K562 (cell line): ENCODE data around the gene MIEF1. TPM values are rescaled to one million over a fixed set of nuclear protein-coding genes. Genes with fewer than 3 reads are reported as not detected.
A peak's percentile ranks its signal among the peaks of the same experiment; 100 is the strongest.

Experiments used
- ETS2 ChIP-seq: IDR thresholded peaks from 2 replicates; pipeline ENCODE4 v1.6.1; 2016; ENCODE audit warnings: borderline replicate concordance, missing genetic modification characterization, mild to moderate bottlenecking, moderate library complexity, missing compliant biosample characterization; ENCODE audit not compliant: poor library complexity, severe bottlenecking
- HOXB6 ChIP-seq: fragments of 250-450 bp; sonication (Bioruptor Pico); IDR thresholded peaks from 2 replicates; pipeline ENCODE4 v1.5.1; 2022; ENCODE audit warnings: mild to moderate bottlenecking, borderline replicate concordance
- MAFK ChIP-seq: IDR thresholded peaks from 2 replicates; pipeline ENCODE4 v1.6.1; 2011; ENCODE audit warnings: low read length, improper control_type of control experiment
- SAP30 ChIP-seq: fragments of 200-600 bp; sonication (generic); IDR thresholded peaks from 2 replicates; pipeline ENCODE4 v1.6.1; 2012; ENCODE audit warnings: borderline replicate concordance, low read depth, mild to moderate bottlenecking, moderate library complexity, low read length, control low read depth, inconsistent platforms; ENCODE audit not compliant: insufficient read depth, poor library complexity, severe bottlenecking
- SOX6 ChIP-seq: fragments of 450-650 bp; IDR thresholded peaks from 2 replicates; pipeline ENCODE4 v1.6.1; 2014; ENCODE audit warnings: mild to moderate bottlenecking
- ZNF140 ChIP-seq: fragments of 250-450 bp; sonication (Bioruptor Pico); IDR thresholded peaks from 2 replicates; pipeline ENCODE4 v1.8.0; 2021; ENCODE audit warnings: moderate library complexity, mild to moderate bottlenecking, inconsistent platforms
- ZNF75A ChIP-seq: fragments of 450-650 bp; formaldehyde crosslinking; IDR thresholded peaks from 2 replicates; pipeline ENCODE4 v1.4.0; 2020; ENCODE audit warnings: mild to moderate bottlenecking
- polyA plus RNA-seq, 8 experiments: library from polyadenylated mRNA; depleted of rRNA in 4 of 8; stranded (reverse) in 5 of 8; unstranded in 3 of 8; fragments of >200 nt; fragmentation: Nextera tagmentation in 2 of 8; fragmentation: Illumina TruSeq in 1 of 8; extraction: Ambion mirVana in 2 of 8; extraction: Trizol in 1 of 8; gene quantifications; 2 replicates each; pipeline versions ENCODE4 v1.2.1 to v1.2.3, GENCODE V29; 2011 to 2014; ENCODE audit warnings: inconsistent platforms in 1 of 8, missing spikeins in 1 of 8
- total RNA-seq, 7 experiments: library from RNA; depleted of rRNA in 6 of 7; stranded (reverse); fragments of >200 nt in 6 of 7; fragmentation: Illumina TruSeq in 2 of 7; extraction: Trizol in 2 of 7; gene quantifications; 2 replicates each; pipeline versions ENCODE4 v1.2.1 to v1.2.3, GENCODE V29; 2011 to 2021; ENCODE audit warnings: low replicate concordance in 1 of 7
- TF ChIP-seq, protein P1 (sequence below): fragments of 450-650 bp; IDR thresholded peaks from 2 replicates; pipeline ENCODE4 v1.6.1; 2016
- TF ChIP-seq, protein P2 (sequence below): fragments of 250-450 bp; sonication (Bioruptor Pico); IDR thresholded peaks from 2 replicates; pipeline ENCODE4 v1.4.0; 2020; ENCODE audit warnings: borderline replicate concordance
- TF ChIP-seq, protein P3 (sequence below): fragments of 450-650 bp; IDR thresholded peaks from 2 replicates; pipeline ENCODE4 v1.6.1; 2016; ENCODE audit warnings: mild to moderate bottlenecking
- TF ChIP-seq, protein P4 (sequence below): sonication (generic); formaldehyde crosslinking; IDR thresholded peaks from 2 replicates; pipeline ENCODE4 v1.8.0; 2023; ENCODE audit warnings: mild to moderate bottlenecking, missing genetic modification reagents
- TF ChIP-seq, protein P5 (sequence below): sonication (generic); formaldehyde crosslinking; IDR thresholded peaks from 2 replicates; pipeline ENCODE4 v1.8.1; 2023; ENCODE audit warnings: missing genetic modification reagents, mild to moderate bottlenecking, borderline replicate concordance
- TF ChIP-seq, protein P6 (sequence below): fragments of 450-650 bp; IDR thresholded peaks from 2 replicates; pipeline ENCODE4 v1.6.1; 2018; ENCODE audit warnings: mild to moderate bottlenecking, low read depth; ENCODE audit not compliant: partially characterized antibody

Gene MIEF1
- total and polyA plus RNA-seq, 9 of the 15 experiments (the other 6 are each of a cell fraction or from before 2014, with no cell fraction given), result 10.9 to 51.8 (median 25.5) TPM

DNA sequence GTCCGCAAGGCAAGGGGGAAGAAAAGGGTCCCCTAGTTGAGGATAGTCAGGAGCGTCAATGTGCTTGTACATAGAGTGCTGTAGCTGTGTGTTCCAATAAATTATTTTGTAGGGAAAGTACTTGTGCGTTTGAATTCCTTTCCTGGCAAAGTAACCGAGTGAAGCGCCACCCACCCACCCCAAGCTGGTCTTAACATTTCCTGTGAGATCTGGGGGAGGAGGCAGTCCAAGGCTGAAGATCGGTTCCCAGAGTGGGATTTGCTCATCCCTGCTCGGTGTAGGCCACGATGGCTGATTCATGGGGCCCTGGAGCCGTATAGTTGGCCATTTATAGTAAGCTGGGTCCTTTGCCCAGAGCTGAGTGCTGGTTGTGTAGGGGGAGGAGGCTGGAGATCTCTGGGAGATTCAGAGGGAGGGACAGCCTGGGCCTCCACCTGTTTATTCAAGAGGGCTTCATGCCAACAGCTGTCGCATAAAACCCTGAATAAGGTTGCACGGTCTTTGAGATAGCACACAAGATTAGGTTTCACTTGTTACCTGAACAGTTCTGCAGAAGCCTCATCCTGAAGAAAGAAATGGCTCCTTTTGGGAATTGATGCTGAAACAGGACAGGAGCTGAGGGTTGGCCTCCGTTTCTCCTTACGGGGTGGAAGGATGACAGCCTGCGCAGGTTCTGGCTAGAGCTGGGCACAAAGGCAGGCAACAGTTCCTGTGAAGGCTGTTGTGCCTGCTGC lies 20.6 kb downstream of the MIEF1 start (continued):
- TF ChIP-seq, protein P1, sequence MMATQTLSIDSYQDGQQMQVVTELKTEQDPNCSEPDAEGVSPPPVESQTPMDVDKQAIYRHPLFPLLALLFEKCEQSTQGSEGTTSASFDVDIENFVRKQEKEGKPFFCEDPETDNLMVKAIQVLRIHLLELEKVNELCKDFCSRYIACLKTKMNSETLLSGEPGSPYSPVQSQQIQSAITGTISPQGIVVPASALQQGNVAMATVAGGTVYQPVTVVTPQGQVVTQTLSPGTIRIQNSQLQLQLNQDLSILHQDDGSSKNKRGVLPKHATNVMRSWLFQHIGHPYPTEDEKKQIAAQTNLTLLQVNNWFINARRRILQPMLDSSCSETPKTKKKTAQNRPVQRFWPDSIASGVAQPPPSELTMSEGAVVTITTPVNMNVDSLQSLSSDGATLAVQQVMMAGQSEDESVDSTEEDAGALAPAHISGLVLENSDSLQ, result no peak
- TF ChIP-seq, protein P2, sequence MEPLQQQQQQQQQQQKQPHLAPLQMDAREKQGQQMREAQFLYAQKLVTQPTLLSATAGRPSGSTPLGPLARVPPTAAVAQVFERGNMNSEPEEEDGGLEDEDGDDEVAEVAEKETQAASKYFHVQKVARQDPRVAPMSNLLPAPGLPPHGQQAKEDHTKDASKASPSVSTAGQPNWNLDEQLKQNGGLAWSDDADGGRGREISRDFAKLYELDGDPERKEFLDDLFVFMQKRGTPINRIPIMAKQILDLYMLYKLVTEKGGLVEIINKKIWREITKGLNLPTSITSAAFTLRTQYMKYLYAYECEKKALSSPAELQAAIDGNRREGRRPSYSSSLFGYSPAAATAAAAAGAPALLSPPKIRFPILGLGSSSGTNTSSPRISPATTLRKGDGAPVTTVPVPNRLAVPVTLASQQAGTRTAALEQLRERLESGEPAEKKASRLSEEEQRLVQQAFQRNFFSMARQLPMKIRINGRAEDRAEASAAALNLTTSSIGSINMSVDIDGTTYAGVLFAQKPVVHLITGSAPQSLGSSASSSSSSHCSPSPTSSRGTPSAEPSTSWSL (CRISPR knock-in tag), result no peak
- TF ChIP-seq, protein P3, sequence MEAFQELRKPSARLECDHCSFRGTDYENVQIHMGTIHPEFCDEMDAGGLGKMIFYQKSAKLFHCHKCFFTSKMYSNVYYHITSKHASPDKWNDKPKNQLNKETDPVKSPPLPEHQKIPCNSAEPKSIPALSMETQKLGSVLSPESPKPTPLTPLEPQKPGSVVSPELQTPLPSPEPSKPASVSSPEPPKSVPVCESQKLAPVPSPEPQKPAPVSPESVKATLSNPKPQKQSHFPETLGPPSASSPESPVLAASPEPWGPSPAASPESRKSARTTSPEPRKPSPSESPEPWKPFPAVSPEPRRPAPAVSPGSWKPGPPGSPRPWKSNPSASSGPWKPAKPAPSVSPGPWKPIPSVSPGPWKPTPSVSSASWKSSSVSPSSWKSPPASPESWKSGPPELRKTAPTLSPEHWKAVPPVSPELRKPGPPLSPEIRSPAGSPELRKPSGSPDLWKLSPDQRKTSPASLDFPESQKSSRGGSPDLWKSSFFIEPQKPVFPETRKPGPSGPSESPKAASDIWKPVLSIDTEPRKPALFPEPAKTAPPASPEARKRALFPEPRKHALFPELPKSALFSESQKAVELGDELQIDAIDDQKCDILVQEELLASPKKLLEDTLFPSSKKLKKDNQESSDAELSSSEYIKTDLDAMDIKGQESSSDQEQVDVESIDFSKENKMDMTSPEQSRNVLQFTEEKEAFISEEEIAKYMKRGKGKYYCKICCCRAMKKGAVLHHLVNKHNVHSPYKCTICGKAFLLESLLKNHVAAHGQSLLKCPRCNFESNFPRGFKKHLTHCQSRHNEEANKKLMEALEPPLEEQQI, result no peak
- TF ChIP-seq, protein P4, sequence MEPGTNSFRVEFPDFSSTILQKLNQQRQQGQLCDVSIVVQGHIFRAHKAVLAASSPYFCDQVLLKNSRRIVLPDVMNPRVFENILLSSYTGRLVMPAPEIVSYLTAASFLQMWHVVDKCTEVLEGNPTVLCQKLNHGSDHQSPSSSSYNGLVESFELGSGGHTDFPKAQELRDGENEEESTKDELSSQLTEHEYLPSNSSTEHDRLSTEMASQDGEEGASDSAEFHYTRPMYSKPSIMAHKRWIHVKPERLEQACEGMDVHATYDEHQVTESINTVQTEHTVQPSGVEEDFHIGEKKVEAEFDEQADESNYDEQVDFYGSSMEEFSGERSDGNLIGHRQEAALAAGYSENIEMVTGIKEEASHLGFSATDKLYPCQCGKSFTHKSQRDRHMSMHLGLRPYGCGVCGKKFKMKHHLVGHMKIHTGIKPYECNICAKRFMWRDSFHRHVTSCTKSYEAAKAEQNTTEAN (CRISPR knock-in tag), result no peak
- TF ChIP-seq ZNF75A (CRISPR knock-in tag) (no peak), HOXB6 (CRISPR knock-in tag) (0 out of 2 replicates have a peak, but pooled peaks have one; percentile 34), ZNF140 (CRISPR knock-in tag) (no peak), ETS2 (no peak), MAFK (no peak), SOX6 (no peak), SAP30 (no peak)
- TF ChIP-seq, protein P5, sequence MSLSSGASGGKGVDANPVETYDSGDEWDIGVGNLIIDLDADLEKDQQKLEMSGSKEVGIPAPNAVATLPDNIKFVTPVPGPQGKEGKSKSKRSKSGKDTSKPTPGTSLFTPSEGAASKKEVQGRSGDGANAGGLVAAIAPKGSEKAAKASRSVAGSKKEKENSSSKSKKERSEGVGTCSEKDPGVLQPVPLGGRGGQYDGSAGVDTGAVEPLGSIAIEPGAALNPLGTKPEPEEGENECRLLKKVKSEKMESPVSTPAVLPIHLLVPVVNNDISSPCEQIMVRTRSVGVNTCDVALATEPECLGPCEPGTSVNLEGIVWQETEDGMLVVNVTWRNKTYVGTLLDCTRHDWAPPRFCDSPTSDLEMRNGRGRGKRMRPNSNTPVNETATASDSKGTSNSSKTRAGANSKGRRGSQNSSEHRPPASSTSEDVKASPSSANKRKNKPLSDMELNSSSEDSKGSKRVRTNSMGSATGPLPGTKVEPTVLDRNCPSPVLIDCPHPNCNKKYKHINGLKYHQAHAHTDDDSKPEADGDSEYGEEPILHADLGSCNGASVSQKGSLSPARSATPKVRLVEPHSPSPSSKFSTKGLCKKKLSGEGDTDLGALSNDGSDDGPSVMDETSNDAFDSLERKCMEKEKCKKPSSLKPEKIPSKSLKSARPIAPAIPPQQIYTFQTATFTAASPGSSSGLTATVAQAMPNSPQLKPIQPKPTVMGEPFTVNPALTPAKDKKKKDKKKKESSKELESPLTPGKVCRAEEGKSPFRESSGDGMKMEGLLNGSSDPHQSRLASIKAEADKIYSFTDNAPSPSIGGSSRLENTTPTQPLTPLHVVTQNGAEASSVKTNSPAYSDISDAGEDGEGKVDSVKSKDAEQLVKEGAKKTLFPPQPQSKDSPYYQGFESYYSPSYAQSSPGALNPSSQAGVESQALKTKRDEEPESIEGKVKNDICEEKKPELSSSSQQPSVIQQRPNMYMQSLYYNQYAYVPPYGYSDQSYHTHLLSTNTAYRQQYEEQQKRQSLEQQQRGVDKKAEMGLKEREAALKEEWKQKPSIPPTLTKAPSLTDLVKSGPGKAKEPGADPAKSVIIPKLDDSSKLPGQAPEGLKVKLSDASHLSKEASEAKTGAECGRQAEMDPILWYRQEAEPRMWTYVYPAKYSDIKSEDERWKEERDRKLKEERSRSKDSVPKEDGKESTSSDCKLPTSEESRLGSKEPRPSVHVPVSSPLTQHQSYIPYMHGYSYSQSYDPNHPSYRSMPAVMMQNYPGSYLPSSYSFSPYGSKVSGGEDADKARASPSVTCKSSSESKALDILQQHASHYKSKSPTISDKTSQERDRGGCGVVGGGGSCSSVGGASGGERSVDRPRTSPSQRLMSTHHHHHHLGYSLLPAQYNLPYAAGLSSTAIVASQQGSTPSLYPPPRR (CRISPR knock-in tag), result no peak
- TF ChIP-seq, protein P6, sequence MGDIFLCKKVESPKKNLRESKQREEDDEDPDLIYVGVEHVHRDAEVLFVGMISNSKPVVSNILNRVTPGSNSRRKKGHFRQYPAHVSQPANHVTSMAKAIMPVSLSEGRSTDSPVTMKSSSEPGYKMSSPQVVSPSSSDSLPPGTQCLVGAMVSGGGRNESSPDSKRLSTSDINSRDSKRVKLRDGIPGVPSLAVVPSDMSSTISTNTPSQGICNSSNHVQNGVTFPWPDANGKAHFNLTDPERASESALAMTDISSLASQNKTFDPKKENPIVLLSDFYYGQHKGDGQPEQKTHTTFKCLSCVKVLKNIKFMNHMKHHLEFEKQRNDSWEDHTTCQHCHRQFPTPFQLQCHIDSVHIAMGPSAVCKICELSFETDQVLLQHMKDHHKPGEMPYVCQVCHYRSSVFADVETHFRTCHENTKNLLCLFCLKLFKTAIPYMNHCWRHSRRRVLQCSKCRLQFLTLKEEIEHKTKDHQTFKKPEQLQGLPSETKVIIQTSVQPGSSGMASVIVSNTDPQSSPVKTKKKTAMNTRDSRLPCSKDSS, result no peak
